Measurements from ENCODE around the gene ATP6V1C2. TPM values are rescaled to one million over a fixed set of nuclear protein-coding genes. Genes with fewer than 3 reads are reported as not detected.
A peak's percentile ranks its signal among the peaks of the same experiment; 100 is the strongest.
"Not testable (repeated sequence)": the region's sequence is repeated elsewhere in the genome, so short reads cannot be mapped to it uniquely, and the experiment has no call there.

Gene ATP6V1C2
- total RNA-seq, 2 experiments from 2014 or later, result not detected

DNA sequence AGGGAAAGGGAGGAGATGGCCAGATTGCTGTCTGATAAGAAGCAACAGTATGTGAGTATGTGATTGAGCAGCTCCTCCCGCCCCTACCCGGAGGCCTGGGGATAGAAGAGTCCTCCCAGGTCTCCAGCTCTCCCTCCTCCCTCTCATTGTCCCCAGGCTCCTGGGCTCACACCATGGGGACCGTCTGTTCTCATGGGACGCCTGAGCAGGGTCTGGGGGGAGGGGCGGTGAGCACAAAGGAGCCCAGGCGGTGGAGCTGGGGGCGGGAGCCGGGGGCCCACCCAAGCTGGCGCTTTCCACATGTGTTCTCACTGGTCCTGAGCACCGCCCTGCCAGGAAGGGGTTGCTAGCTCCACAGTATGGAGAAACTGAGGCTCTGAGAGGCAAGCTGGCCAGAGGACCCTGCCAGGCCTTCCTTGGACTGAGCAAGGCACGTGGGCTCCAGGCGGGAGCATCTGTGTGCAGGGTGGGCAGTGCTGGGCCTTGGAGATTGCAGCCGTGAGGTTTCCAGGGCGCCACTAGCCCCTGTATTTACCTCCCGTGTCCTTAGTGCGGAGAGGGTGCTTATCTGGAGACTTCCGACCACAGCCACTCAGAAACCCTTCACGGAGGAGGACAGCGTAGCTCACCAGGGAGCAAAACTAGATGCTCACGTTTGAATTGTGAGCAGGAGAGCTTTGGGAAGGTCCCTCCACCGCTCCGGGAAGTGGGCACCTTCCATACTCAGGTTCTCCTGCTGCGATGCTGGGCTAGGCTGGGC, 53.8 kb downstream of the ATP6V1C2 start:
- ChIA-PET CTCF (interaction anchor here (0.6 kb wide), 1 partner anchor 703 kb away, joined by 3 read pairs; no protein-coding TSS in a partner anchor), POLR2A (no interaction called here)
- intact Hi-C loops (cut with micrococcal nuclease), result no loop called here
- Mint-ChIP-seq H3K27ac (peak overlapping the region; percentile 34), H3K4me3 (no peak overlapping the region), H3K36me3 (peaks cover 5% of the 10 kb centered on the region), H3K27me3 (no peaks in the 10 kb centered on the region), H3K9me3 (no peaks in the 10 kb centered on the region), H3K4me1 (ENCODE audit: low read depth) (no peaks in the 10 kb centered on the region)
- DNase-seq, result no peak

GRCh38 chr2:10775831-10776230, 54.4 kb downstream of the ATP6V1C2 start:
- Mint-ChIP-seq H3K36me3 (peaks cover 7% of the 10 kb centered on the region), H3K9me3 (no peaks in the 10 kb centered on the region), H3K27ac (no peak overlapping the region), H3K4me3 (no peak overlapping the region), H3K27me3 (no peaks in the 10 kb centered on the region), H3K4me1 (ENCODE audit: low read depth) (no peaks in the 10 kb centered on the region)
- ChIA-PET POLR2A (no interaction called here), CTCF (no interaction called here)
- intact Hi-C loops (cut with micrococcal nuclease), result no loop called here
- DNase-seq, result no peak

DNA sequence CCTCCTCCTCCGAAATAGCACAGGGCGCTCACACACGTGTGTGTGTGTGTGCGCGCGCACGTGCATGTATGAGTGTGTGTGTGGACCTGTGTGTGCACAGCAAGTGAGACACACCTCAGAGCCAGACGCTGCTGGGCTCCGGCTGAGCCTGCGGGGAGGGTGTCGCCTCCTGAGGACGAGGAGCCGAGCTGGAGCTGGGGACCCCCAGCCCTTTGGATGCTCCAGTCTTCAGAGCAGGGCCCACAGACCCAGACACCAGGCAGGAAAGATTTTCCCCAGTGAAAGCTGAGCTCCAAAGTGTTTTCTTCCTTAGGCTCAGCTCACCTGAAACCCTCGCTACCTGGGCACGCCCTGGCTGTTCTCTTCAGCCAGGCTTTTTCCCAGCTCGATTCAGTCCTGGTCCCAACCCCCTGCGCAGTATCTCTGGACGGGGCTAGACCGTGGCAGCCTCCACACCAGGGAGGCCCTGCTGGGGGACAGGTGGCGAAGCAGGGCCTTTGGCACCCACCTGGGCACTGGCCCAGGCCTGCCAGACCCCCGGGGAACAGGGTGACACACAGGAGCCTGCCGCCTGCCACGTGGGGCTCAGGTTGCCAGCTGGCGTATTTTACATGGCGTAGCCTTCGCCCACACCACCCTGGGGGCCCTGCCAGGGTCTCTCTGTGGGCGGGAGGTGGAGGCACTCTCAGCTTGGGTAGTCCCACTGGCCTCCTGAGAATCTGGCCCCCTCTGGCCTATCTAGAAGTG, 55.0 kb downstream of the ATP6V1C2 start:
- ChIA-PET CTCF (no interaction called here), POLR2A (no interaction called here)
- Mint-ChIP-seq H3K27ac (no peak overlapping the region), H3K36me3 (peaks cover 8% of the 10 kb centered on the region), H3K4me1 (ENCODE audit: low read depth) (no peaks in the 10 kb centered on the region), H3K4me3 (no peak overlapping the region), H3K27me3 (no peaks in the 10 kb centered on the region), H3K9me3 (no peaks in the 10 kb centered on the region)
- no peak for DNase-seq
- intact Hi-C loops (cut with micrococcal nuclease), result no loop called here

- H3K4me1 Mint-ChIP-seq (ENCODE audit: low read depth), result no peaks in the 10 kb centered on the region
- ChIA-PET CTCF (interaction anchor here (0.6 kb wide), 1 partner anchor 422 kb away, joined by 3 read pairs; no protein-coding TSS in a partner anchor), POLR2A (no interaction called here)
- H3K27me3 Mint-ChIP-seq, result no peaks in the 10 kb centered on the region
- no peak overlapping the region for H3K4me3 Mint-ChIP-seq
- H3K27ac Mint-ChIP-seq, result no peak overlapping the region
- intact Hi-C loops (cut with micrococcal nuclease), result no loop called here
- no peak for DNase-seq
- peaks cover 13% of the 10 kb centered on the region for H3K36me3 Mint-ChIP-seq
- no peaks in the 10 kb centered on the region for H3K9me3 Mint-ChIP-seq
Measured at GRCh38 chr2:10777111-10777841, 55.8 kb downstream of the ATP6V1C2 start.

GRCh38 chr2:10777842-10778723, 56.7 kb downstream of the ATP6V1C2 start:
- intact Hi-C loops (cut with micrococcal nuclease), result no loop called here
- DNase-seq, result no peak
- H3K4me3 Mint-ChIP-seq, result no peak overlapping the region
- POLR2A ChIA-PET, result no interaction called here
- H3K27ac Mint-ChIP-seq, result no peak overlapping the region
- peaks cover 17% of the 10 kb centered on the region for H3K36me3 Mint-ChIP-seq
- CTCF ChIA-PET, result interaction anchor here (0.6 kb wide), 1 partner anchor 1899 kb away, joined by 3 read pairs; no protein-coding TSS in a partner anchor
- H3K27me3 Mint-ChIP-seq, result no peaks in the 10 kb centered on the region
- no peaks in the 10 kb centered on the region for H3K4me1 Mint-ChIP-seq (ENCODE audit: low read depth)
- no peaks in the 10 kb centered on the region for H3K9me3 Mint-ChIP-seq

GRCh38 chr2:10778724-10779115, 57.3 kb downstream of the ATP6V1C2 start:
- peaks cover 23% of the 10 kb centered on the region for H3K36me3 Mint-ChIP-seq
- H3K4me1 Mint-ChIP-seq (ENCODE audit: low read depth), result no peaks in the 10 kb centered on the region
- H3K27ac Mint-ChIP-seq, result no peak overlapping the region
- H3K4me3 Mint-ChIP-seq, result no peak overlapping the region
- DNase-seq, result no peak
- CTCF ChIA-PET, result no interaction called here
- no peaks in the 10 kb centered on the region for H3K27me3 Mint-ChIP-seq
- no peaks in the 10 kb centered on the region for H3K9me3 Mint-ChIP-seq
- intact Hi-C loops (cut with micrococcal nuclease), result no loop called here
- POLR2A ChIA-PET, result no interaction called here

DNA sequence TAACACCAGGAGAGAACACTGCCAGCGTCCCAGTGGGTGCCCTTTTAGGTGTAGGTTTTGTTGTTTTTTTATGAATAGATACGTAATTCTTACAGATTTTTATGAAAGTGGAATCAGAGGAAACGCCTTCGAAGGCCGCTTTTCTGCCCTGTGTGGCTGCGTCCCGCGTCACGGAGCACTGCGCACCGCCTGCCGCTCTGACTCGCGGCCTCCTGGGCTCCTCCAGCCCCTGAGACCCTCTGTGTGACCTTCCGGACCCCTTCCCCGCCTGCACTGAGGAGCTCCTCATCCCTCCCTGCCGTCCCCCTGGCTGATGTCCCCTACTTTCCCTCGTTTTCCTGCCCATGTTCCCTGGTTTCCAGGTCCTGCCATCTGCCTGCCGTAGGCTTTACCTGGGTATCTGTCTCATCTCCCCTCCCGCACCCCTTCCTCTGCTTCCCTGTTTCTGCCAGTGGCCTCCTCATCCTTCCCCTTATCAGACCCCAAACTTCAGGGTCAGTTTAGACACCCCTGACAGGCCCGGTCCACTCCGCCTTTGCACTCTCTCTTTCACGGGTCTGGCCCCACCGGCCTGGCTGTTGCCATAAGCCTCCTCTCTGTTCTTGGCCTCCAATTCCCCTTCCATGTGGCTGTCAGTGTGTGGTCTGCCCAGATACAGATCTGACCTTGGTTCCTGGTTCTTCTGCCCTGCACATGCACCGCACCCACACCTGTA, 58.5 kb downstream of the ATP6V1C2 start:
- DNase-seq, result no peak
- no peak overlapping the region for H3K4me3 Mint-ChIP-seq
- ChIA-PET CTCF (no interaction called here), POLR2A (no interaction called here)
- H3K36me3 Mint-ChIP-seq, result peaks cover 33% of the 10 kb centered on the region
- H3K27me3 Mint-ChIP-seq, result no peaks in the 10 kb centered on the region
- H3K4me1 Mint-ChIP-seq (ENCODE audit: low read depth), result no peaks in the 10 kb centered on the region
- H3K27ac Mint-ChIP-seq, result no peak overlapping the region
- intact Hi-C loops (cut with micrococcal nuclease), result no loop called here
- H3K9me3 Mint-ChIP-seq, result no peaks in the 10 kb centered on the region

DNA sequence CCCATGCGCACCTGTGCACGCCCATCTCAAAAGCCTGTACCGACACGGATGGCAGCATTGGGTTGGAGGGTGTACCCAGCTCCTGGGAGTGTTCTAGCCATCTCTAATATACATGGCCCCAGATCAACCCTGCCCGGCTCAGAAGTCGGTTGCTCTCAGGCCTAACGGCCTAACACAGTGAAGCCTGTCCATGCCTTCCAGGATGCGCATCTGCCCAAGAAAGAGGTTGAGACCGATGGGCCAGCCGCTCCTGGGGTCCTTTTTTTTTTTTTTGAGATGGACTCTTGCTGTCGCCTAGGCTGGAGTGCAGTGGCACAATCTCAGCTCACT, 59.0 kb downstream of the ATP6V1C2 start:
- intact Hi-C loops (cut with micrococcal nuclease), result no loop called here
- Mint-ChIP-seq H3K27ac (no peak overlapping the region), H3K36me3 (peaks cover 38% of the 10 kb centered on the region), H3K27me3 (no peaks in the 10 kb centered on the region), H3K9me3 (no peaks in the 10 kb centered on the region), H3K4me3 (no peak overlapping the region), H3K4me1 (ENCODE audit: low read depth) (no peaks in the 10 kb centered on the region)
- POLR2A ChIA-PET, result no interaction called here
- CTCF ChIA-PET, result no interaction called here
- no peak for DNase-seq

DNA sequence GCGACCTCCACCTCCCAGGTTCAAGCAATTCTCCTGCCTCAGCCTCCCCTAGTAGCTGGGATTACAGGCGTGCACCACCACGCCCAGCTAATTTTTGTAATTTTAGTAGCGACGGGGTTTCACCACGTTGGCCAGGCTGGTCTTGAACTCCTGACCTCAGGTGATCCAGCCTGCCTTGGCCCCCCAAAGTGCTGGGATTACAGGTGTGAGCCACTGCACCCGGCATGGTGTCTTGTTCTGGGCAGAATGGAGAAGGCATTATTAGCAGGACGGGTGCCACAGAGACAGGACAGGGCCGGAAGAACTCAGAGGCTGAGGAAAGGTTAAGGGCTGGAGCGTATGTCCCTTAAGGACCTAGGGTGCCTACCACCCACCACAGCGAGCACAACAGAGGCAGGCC, 59.4 kb downstream of the ATP6V1C2 start:
- H3K4me3 Mint-ChIP-seq; CTCF ChIA-PET; intact Hi-C loops (cut with micrococcal nuclease); H3K4me1 Mint-ChIP-seq (ENCODE audit: low read depth); H3K9me3 Mint-ChIP-seq; H3K27ac Mint-ChIP-seq; DNase-seq; H3K27me3 Mint-ChIP-seq; POLR2A ChIA-PET: not testable (repeated sequence)
- peaks cover 38% of the 10 kb centered on the region for H3K36me3 Mint-ChIP-seq

- ChIA-PET CTCF (interaction anchor here (0.5 kb wide), 1 partner anchor 686 kb away, joined by 3 read pairs; no protein-coding TSS in a partner anchor), POLR2A (no interaction called here)
- Mint-ChIP-seq H3K27ac (no peak overlapping the region), H3K4me3 (no peak overlapping the region), H3K36me3 (peaks cover 43% of the 10 kb centered on the region), H3K4me1 (ENCODE audit: low read depth) (no peaks in the 10 kb centered on the region), H3K27me3 (no peaks in the 10 kb centered on the region), H3K9me3 (no peaks in the 10 kb centered on the region)
- intact Hi-C loops (cut with micrococcal nuclease), result no loop called here
- no peak for DNase-seq
Measured at GRCh38 chr2:10781746-10782145, 60.3 kb downstream of the ATP6V1C2 start.

- Mint-ChIP-seq H3K27ac (no peak overlapping the region), H3K9me3 (no peaks in the 10 kb centered on the region), H3K36me3 (peaks cover 58% of the 10 kb centered on the region), H3K4me1 (ENCODE audit: low read depth) (no peaks in the 10 kb centered on the region), H3K27me3 (no peaks in the 10 kb centered on the region), H3K4me3 (no peak overlapping the region)
- DNase-seq, result no peak
- intact Hi-C loops (cut with micrococcal nuclease), result no loop called here
- CTCF ChIA-PET, result interaction anchor here (1.1 kb wide), 1 partner anchor 8 kb away, joined by 3 read pairs; no protein-coding TSS in a partner anchor
- POLR2A ChIA-PET, result no interaction called here
Measured at GRCh38 chr2:10783421-10783820, 62.0 kb downstream of the ATP6V1C2 start.
